HFF-Myc (cell line): ENCODE measurements around the gene MUC2.

Experiments used
- DNase-seq: peaks from one replicate; pipeline ENCODE4 v3.0.0-alpha.2; 2011; ENCODE audit warnings: low read depth; ENCODE audit errors: extremely low read depth
- H3K4me3 ChIP-seq: replicated peaks from 2 replicates; pipeline ENCODE4 v1.5.1; 2011; ENCODE audit warnings: low read depth, mild to moderate bottlenecking, control low read depth, low read length
- CTCF ChIP-seq: IDR thresholded peaks from 2 replicates; pipeline ENCODE4 v1.5.1; 2012; ENCODE audit warnings: mild to moderate bottlenecking, low read depth, low read length, control low read depth; ENCODE audit errors: missing control alignments

MUC2 gene

GRCh38 chr11:1084561-1085439, 10.1 kb downstream of the MUC2 start:
- no peak overlapping the region for H3K4me3 ChIP-seq
- TF ChIP-seq CTCF, result no peak
- no peak for DNase-seq

DNA sequence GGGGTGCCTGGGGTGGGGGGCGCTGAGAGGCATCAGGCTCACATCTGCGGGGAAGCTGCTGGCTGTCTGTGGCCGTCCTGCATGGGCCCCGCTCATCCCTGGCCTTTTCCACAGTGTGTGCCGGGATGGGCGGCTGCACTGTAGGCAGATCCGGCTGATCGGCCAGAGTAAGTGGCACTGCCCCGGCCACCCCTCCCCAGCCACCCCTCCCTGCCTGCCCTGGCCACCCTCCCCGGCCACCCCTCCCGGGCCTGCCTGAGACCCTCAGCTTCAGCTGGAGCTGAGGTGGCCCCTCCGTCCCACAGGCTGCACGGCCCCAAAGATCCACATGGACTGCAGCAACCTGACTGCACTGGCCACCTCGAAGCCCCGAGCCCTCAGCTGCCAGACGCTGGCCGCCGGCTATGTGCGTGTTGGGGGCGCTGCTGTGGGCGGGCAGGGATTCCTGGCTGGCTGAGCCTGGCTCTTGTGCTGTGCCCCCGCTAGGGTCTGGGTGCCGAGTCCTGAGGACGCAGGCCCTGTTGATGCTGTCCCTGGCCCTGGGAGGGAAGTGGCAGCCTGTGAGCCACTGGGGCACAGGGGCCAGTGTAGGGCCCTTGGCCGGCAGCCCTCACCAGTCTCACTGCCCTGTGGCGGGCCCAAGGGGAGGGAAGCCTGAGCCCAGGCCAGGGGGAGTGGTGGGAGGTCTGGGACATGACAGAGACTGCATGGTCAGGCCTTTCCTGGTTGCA, 10.9 kb downstream of the MUC2 start:
- no peak for TF ChIP-seq CTCF
- H3K4me3 ChIP-seq, result no peak overlapping the region
- DNase-seq, result no peak

DNA sequence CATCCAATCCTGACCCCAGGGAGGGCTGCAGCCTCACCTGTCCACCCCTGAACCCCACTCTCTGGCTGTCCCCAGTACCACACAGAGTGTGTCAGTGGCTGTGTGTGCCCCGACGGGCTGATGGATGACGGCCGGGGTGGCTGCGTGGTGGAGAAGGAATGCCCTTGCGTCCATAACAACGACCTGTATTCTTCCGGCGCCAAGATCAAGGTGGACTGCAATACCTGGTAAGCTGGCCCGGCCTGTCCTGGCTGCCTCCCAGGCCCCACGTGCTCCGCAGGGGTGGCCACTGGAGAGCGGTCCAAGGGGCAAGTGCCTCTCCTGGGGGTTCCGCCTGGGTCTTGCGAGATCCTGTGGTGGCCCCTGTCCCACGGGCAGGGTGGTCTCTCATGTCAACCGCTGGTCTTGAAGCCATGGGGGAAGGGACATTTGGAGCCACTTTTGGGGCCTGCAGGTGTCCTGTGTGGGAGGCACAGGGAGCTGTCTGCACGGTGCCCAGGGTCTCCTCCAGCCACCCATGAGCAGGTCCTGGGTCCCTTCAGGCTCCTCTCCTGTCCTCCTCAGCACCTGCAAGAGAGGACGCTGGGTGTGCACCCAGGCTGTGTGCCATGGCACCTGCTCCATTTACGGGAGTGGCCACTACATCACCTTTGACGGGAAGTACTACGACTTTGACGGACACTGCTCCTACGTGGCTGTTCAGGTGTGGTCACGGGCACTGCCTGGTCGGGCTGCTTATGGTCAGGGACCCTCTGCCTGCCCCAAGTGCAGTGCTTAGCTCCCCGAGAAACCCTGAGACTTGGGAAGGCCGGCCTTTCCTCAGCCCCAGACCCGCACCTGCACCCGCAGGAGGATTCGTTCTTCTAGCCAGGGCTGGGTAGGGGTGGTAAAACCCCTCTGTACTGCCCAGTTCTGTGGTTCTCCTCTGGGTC, 11.8 kb downstream of the MUC2 start:
- no peak for DNase-seq
- H3K4me3 ChIP-seq, result no peak overlapping the region
- TF ChIP-seq CTCF, result no peak

DNA sequence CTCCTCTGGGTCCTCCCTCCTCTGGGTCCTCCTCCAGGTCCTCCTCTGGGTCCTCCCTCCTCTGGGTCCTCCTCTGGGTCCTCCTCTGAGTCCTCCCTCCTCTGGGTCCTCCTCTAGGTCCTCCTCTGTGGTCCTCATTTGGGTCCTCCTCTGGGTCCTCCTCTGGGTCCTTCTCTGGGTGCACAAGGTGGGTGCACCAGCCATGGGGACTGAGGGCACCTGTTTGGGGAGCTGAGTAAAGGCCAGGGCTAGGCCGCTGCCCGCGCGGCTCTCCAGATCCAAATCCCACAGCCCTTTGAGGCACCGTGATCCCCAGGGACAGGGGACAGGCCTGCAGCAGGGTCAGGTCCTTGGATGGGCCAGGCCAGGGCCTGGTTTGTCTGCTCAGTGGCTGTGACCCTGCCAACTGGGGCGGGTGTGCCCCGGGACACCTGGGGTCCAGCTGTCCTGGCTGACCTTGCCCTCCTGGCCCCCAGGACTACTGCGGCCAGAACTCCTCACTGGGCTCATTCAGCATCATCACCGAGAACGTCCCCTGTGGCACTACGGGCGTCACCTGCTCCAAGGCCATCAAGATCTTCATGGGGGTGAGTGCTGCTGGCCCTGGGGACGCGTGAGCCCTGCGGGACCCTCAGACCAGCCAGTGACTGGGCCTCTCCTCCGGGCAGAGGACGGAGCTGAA, 12.7 kb downstream of the MUC2 start:
- TF ChIP-seq CTCF, result no peak
- no peak overlapping the region for H3K4me3 ChIP-seq
- DNase-seq, result no peak

DNA sequence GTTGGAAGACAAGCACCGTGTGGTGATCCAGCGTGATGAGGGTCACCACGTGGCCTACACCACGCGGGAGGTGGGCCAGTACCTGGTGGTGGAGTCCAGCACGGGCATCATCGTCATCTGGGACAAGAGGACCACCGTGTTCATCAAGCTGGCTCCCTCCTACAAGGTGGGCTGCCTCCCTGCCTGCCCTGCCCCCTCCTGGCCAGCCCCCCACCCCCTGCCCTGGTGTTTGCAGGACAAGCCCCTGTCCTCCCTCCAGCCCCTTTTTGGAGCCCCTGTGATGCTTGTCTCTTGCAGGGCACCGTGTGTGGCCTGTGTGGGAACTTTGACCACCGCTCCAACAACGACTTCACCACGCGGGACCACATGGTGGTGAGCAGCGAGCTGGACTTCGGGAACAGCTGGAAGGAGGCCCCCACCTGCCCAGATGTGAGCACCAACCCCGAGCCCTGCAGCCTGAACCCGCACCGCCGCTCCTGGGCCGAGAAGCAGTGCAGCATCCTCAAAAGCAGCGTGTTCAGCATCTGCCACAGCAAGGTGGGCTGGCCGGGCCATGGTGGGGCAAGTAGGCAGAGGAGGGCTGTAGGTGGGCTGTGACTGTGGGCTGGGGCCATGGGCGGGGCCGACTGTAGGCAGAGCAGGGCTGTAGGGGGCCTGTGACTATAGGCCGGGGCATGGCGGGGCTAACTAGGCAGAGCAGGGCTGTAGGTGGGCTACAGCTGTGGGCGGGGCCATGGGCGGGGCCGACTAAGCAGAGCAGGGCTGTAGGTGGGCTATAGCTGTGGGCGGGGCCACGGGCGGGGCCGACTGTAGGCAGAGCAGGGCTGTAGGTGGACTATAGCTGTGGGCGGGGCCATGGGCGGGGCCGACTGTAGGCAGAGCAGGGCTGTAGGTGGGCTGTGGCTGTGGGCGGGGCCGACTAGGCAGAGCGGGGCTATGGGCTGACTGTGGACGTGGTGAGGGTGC, 13.6 kb downstream of the MUC2 start:
- TF ChIP-seq CTCF, result no peak
- DNase-seq, result no peak
- H3K4me3 ChIP-seq, result no peak overlapping the region
